GM15510 (cell line): ENCODE measurements around the gene RAB11FIP4.

ENCODE experiments used
- POLR2A ChIP-seq: IDR thresholded peaks from 3 replicates; pipeline ENCODE4 v1.6.1; 2011; ENCODE audit warnings: borderline replicate concordance; ENCODE audit not compliant: insufficient read length; ENCODE audit errors: extremely low read depth

The RAB11FIP4 gene

DNA sequence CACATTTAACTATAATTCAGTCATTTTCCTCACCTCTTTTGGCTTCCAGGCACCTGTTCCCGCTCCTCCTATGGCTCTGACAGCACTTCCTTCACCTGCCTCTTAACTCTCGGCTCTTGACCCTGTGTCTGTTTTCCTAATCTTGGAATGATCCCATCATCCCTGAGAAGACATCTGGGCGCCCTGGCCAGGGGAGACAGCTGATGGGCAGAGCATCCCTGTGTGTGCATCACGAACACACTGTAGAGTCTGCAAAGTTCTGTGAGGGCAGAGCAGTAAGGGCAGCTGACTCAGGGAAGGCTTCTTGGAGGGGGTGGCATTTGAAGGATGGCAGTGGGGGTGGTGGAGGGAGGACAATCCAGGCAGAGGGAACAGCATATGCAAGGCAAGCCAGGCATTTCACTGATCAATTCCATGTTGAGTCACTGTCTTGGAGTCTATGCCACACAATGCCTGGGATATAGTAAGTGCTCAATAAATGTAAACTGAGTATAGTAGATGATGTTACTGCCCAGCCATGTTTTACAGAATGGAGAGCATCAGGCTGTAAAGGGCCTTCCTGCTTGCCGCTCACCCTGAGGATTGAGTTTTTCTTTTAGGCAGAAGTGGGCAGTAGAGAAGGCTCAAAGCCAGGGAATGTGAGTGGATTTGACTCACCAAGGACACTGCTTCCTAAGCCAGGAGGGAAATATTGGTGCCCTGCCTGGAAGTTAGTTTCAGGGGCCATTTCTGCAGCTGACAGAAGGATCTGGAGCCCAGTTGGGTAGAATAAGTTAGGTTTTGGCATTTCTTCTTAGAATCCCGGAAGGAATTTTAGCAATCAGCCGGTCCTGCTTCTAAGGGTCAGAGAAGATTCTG is 5.8 kb upstream of the RAB11FIP4 start:
- no peak for TF ChIP-seq POLR2A

DNA sequence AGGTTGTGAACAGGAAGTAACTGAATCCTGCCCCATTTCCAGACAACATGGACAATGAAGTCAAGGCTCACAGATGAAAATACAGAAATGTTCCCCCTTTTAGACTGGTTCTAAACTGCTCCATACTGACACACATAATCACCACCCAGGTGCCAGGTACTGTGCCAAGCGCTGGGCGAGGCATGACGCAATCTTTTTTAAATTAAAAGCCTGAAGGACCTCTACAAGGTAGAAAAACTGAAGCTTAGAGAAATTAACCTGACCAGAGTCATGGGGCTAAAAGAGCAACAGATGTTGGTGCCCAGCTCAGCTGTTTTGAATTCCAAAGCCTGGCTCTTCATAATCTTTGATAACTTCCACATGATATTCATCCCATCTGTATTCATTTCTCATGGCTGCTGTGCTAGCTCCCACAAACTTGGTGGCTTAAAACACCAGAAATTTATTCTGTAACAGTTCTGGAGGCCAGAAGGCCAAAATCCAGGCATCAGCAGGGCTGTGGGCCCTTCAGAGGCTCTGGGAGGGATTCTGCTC is 4.9 kb upstream of the RAB11FIP4 start:
- TF ChIP-seq POLR2A, result no peak

DNA sequence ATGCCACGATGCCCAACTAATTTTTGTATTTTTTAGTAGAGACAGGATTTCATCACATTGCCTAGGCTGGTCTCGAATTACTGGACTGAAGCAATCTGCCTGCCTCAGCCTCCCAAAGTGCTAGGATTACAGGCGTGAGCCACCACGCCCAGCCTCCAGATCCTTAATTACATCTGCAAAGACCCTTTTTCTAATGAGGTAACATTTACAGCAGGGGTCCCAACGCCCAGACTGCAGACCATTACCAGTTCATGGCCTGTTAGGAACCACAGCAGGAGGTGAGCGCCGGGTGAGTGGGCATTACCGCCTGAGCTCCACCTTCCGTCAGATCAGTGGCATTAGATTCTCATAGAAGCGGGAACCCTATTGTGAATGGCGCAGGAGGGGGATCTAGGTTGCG is 4.0 kb upstream of the RAB11FIP4 start:
- TF ChIP-seq POLR2A, result no peak

DNA sequence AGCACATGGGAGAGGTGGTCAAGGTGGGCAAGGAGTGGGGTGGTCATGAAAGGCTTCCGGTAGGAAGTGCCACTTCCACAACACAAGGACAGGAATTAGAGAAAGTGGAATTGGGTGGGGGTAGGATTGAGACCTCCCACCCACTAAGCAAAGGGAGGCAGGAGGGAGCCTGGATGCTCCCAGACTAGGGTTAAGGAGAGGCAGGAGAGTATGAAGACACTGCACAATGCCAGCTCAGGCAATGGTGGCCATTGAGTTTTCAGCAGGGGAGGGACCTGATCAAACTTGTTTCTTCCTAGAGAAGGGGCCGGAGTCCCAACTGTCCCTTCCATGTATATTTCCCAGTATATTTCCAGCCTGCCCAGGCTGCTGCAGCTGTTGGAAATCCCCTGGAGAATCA is 3.1 kb upstream of the RAB11FIP4 start:
- TF ChIP-seq POLR2A, result no peak

DNA sequence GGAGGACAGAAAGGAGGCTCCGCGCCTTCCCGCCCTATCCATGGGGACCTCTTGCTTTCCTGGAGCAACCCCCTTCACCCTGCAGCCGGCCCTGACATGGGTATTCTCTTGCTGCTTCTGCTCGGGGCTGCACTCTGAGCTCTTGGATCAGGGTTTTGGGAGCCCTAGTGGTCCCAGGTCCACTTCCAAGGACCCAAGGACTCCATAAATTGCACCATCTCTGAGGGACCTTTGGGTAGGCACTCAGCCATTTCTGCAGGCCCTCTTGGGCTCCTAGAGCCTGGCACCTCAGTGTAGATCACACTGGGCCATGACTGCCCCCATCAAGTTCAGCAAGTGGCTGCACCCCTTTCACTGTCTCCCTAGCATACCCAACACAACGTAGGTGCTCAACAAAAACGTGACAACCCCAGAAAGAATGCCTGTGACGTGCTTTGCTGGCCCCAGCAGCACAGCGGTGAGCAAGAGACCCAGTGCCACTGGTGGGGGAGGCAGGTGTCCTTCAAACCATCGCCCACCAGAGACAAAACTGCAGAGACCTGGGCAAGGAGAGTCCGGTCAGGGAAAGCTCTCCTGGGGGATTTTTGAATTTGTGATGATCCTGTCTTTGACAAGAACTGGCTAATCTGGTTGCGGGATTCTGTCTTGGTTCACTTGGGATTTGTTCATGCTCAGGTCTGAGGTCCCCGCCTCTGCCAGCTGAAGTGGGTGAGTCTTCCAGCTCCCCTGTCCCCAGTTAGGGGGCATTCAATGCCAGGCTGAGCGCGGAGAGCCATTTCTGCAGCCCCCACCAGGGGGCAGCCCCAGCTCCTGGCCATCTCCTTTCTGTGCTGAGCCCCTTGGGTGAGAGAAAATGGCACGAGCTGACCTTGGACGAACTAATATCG is 2.5 kb upstream of the RAB11FIP4 start:
- no peak for TF ChIP-seq POLR2A

DNA sequence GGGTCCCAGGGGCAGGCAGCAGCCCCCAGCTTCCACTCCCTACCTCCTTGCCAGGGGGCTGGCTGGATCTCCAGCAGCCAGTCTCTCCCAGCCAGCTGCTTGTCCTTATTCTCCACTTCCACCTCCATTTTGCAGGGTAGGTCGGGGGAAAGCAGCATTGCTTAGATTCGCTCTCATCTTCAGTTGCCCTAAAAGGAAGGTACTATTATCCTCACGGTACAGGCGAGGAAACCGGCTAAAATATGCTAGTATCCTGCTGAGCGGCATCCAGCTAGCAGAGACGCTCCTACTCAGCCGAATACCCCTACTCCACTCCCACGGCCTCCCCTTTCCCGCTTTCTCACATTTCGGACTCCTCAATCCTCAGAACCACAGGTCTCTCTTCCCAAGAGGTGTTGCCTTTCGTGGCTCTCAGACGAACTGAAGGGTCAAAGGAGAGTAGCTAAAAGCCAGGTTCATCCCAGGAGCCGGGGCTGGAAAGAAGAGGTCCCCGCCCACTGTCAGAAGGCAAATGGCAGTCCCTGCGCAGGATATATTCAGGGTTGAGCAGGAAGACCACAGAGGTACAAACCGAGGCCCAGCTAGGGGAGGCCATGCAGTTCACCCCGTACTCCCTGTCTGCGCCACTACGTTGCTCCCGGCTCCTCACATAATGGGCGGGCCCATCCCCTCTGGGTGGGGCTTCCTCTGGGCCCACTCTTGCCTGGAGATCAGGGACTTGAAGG is 1.7 kb upstream of the RAB11FIP4 start:
- no peak for TF ChIP-seq POLR2A

DNA sequence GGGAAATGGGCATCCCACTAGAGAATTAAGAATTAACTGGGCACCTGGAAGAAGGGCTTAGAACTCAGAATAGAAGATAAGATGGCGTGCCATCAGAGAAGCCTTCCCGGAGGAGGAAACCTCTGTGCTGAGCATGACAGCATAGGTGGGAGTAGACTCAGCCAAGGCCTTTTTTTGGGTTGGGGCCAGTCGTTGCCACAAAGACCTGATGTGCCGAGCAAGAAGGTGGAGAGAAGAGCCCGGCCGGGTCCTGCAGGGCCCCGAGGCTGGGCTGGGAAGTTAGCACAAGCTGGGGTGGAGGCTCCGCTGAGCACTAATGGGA is 1.1 kb upstream of the RAB11FIP4 start:
- no peak for TF ChIP-seq POLR2A

DNA sequence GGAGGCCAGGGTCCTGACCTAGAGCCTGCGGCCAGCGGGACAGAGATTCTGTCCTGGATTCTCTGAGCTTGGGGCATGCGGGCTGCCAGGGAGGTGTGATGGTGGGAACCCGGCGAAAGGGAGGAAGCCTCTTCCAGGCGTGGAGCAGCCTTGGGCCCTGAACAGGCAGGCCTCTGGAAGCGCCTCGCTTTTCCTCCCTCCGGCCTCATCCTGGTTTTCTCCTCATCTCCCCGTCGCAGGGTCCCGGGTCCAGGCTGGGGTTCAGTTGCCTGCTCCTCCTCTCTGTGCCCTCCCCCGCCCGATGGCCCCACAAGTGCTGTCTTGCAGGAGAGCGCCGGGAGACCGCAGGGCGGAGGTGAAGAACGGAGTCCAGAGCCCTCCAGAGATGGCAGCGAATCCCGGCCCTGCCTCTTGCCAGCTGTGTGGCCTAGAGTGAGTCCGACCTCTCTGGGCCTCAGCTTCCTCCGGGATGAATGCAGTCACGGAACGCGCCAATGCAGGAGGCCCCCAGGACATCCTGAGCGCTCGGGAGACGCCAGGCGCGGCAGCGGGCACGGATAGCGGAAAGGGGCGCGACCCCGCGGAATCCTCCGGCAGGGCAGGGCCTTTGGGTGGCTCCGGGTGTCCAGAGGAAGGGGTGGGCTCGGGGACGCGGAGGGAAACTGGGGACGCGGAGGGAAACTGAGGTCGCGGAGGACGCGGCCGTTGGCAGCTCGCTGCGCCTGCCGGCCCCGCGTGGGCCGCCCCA is 553 bp upstream of the RAB11FIP4 start:
- TF ChIP-seq POLR2A, result no peak

DNA sequence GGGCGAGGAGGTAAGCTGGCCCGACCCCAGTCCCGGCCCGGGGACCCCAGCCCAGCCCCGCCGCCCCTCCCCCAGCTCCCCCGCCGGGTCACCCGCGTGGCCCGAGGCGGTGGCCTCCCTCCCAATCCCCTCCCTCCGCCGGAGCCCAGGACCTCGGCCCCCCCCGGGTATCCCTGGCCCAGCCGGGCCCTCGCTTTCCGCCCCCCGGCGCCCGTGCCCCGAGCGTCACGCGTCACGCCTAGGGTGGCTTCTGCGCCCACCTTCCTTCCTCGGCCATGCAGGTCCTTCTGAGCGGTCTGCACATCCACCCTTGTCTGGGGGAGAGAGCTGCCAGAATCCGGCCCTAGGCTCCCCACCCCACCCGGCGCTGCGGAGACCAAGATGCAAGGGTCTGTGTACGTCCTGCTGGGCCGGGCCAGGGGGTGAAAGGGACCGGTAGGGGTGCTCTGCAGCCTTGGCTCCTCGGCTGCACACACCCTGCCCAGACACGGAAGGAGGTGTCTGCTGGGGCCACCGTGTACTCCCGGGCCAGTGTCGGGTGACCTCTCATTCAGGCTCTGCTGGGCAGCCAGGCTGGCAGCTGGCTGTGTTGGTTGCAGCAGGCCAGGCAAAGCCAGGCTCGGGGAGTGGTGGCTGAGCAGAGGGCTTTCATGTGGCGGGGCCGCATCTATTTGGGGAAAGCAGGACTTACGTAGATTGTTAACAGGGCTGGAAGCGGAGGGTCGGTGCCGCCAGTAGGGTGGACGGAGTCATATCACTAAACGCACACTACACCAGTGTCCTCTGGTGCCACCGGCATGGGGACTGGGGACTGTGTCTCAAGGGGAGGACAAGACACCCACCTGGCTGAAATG is 754 bp downstream of the RAB11FIP4 start:
- no peak for TF ChIP-seq POLR2A

GRCh38 chr17:31392856-31393748 is 1.6 kb downstream of the RAB11FIP4 start:
- no peak for TF ChIP-seq POLR2A

GRCh38 chr17:31393749-31394146 is 2.3 kb downstream of the RAB11FIP4 start:
- no peak for TF ChIP-seq POLR2A

GRCh38 chr17:31394544-31394943 is 3.1 kb downstream of the RAB11FIP4 start:
- no peak for TF ChIP-seq POLR2A
